NCI-H345 (cell line): Measurements from ENCODE around the gene RNASE11.
"Not testable (repeated sequence)": the region's sequence is repeated elsewhere in the genome, so short reads cannot be mapped to it uniquely, and the experiment has no call there.

Experiments
- DNase-seq: peaks from one replicate; lab custom pipeline; 2025; lab: John Stamatoyannopoulos, UW

Gene RNASE11

GRCh38 chr14:20614038-20614840, 26.4 kb upstream of the RNASE11 start:
- no peak for DNase-seq

GRCh38 chr14:20613094-20614037, 25.6 kb upstream of the RNASE11 start:
- peak; percentile 83 for DNase-seq

GRCh38 chr14:20612403-20612802, 24.6 kb upstream of the RNASE11 start:
- no peak for DNase-seq

- no peak for DNase-seq
Measured at GRCh38 chr14:20611277-20611676, 23.5 kb upstream of the RNASE11 start.

GRCh38 chr14:20610002-20610765, 22.4 kb upstream of the RNASE11 start:
- DNase-seq: peak; percentile 68

- peak; percentile 77 for DNase-seq
Measured at GRCh38 chr14:20609215-20610001, 21.6 kb upstream of the RNASE11 start.

- DNase-seq: no peak
Measured at GRCh38 chr14:20608383-20609110, 20.7 kb upstream of the RNASE11 start.

- DNase-seq: no peak
Measured at GRCh38 chr14:20607617-20608016, 19.8 kb upstream of the RNASE11 start.

- DNase-seq: no peak
Measured at GRCh38 chr14:20606902-20607242, 19.1 kb upstream of the RNASE11 start.

- no peak for DNase-seq
Measured at GRCh38 chr14:20606190-20606901, 18.5 kb upstream of the RNASE11 start.

GRCh38 chr14:20603813-20604690, 16.3 kb upstream of the RNASE11 start:
- no peak for DNase-seq

- DNase-seq: no peak
Measured at GRCh38 chr14:20602583-20602982, 14.8 kb upstream of the RNASE11 start.

GRCh38 chr14:20601522-20601921, 13.7 kb upstream of the RNASE11 start:
- DNase-seq: no peak

GRCh38 chr14:20597108-20597507, 9.3 kb upstream of the RNASE11 start:
- DNase-seq: no peak

- not testable (repeated sequence) for DNase-seq
Measured at GRCh38 chr14:20595726-20596125, 7.9 kb upstream of the RNASE11 start.

GRCh38 chr14:20592574-20592973, 4.8 kb upstream of the RNASE11 start:
- no peak for DNase-seq

- DNase-seq: no peak
Measured at GRCh38 chr14:20591235-20591634, 3.4 kb upstream of the RNASE11 start, which contains the start of gene RNASE12. Gene RNASE12 (minus strand): TSS chr14:20591376. CDS start chr14:20590723, 653 bp downstream.

- no peak for DNase-seq
Measured at GRCh38 chr14:20583908-20584307, 3.9 kb downstream of the RNASE11 start.

GRCh38 chr14:20583142-20583541, 4.7 kb downstream of the RNASE11 start:
- no peak for DNase-seq
